Cardiac fibroblast (primary cell): ENCODE data around the gene DLG5.

Experiments
- DNase-seq, 2 donors: peaks; one replicate each; pipeline versions ENCODE4 v3.0.0 to v3.0.0-alpha.2; 2010; ENCODE audit warnings: low read depth in 2 of 2
- H3K4me3 ChIP-seq, 2 donors: replicated peaks in 1 of 2; 1 replicate in 1 of 2; 2 replicates in 1 of 2; pipeline ENCODE4 v1.5.1; 2011; ENCODE audit warnings: low read depth in 2 of 2, low read length in 2 of 2, mild to moderate bottlenecking in 2 of 2, moderate library complexity in 1 of 2
- CTCF ChIP-seq: IDR thresholded peaks from one replicate; pipeline ENCODE4 v1.5.1; 2011; ENCODE audit warnings: low read depth, mild to moderate bottlenecking, low read length, inconsistent platforms

DLG5 gene

GRCh38 chr10:77799352-77799751, 127.2 kb downstream of the DLG5 start:
- no peak for TF ChIP-seq CTCF
- no peak for DNase-seq

GRCh38 chr10:77798940-77799339, 127.6 kb downstream of the DLG5 start:
- no peak for TF ChIP-seq CTCF
- no peak overlapping the region for H3K4me3 ChIP-seq
- no peak for DNase-seq

More at GRCh38 chr10:77799352-77799751, 127.2 kb downstream of the DLG5 start:
- H3K4me3 ChIP-seq = no peak overlapping the region

GRCh38 chr10:77796311-77796915, 130.1 kb downstream of the DLG5 start:
- TF ChIP-seq CTCF = no peak
- DNase-seq = no peak
- no peak overlapping the region for H3K4me3 ChIP-seq

GRCh38 chr10:77795426-77796055, 131.0 kb downstream of the DLG5 start:
- no peak for DNase-seq
- no peak for TF ChIP-seq CTCF

GRCh38 chr10:77794256-77795142, 132.1 kb downstream of the DLG5 start:
- TF ChIP-seq CTCF = no peak
- no peak overlapping the region for H3K4me3 ChIP-seq
- no peak for DNase-seq

More at GRCh38 chr10:77795426-77796055, 131.0 kb downstream of the DLG5 start:
- no peak overlapping the region for H3K4me3 ChIP-seq

GRCh38 chr10:77793831-77794230, 132.7 kb downstream of the DLG5 start:
- no peak for TF ChIP-seq CTCF
- no peak for DNase-seq
- H3K4me3 ChIP-seq = no peak overlapping the region
